HepG2 (cell line): ENCODE data around the gene PDSS2. TPM values are rescaled to one million over a fixed set of nuclear protein-coding genes. Genes with fewer than 3 reads are reported as not detected.

Experiments
- ATAC-seq: fragments of 200-7000 bp; cut with Tn5 transposase; 3 replicates; pipeline ENCODE4 v1.9.1; 2020; ENCODE audit warnings: mild to moderate bottlenecking, moderate library complexity
- BruUV-seq: library from RNA; stranded (reverse); fragments of 400-500 nt; replicated peaks from 2 replicates; lab custom pipeline; 2021; lab: Mats Ljungman, UMichigan
- CTCF ChIA-PET: fragments of 300-600 bp; formaldehyde crosslinking; extraction: SDS; loops from one replicate; lab custom pipeline; 2021; ENCODE audit warnings: low total read pairs, inconsistent platforms, low intra/inter-chr PET ratio; lab: Yijun Ruan, JAX
- POLR2A ChIA-PET: fragments of 350-600 bp; sonication (Branson Sonifier 250); formaldehyde crosslinking; loops from one replicate; lab custom pipeline; 2020; ENCODE audit warnings: antibody characterized with exemption, inconsistent platforms; lab: Yijun Ruan, JAX
- DNase-seq: peaks from one replicate; pipeline ENCODE4 v3.0.0-alpha.2; 2015; ENCODE audit warnings: low spot score
- FAIRE-seq: peaks from 3 replicates; lab custom pipeline; 2011; peaks lifted over from hg19 to GRCh38; lab: Jason Lieb, UNC
- H2AFZ ChIP-seq: one replicate; pipeline ENCODE4 v1.6.1; 2011; ENCODE audit warnings: low read length, inconsistent platforms
- H3K27ac ChIP-seq: fragments of 300-600 bp; 3 replicates; pipeline ENCODE4 v1.8.0; 2011; ENCODE audit warnings: mixed run types, mild to moderate bottlenecking, mixed read lengths, low read length, inconsistent platforms; ENCODE audit not compliant: insufficient read depth; ENCODE audit errors: extremely low read length
- H3K27me3 ChIP-seq, 2 experiments: fragments of 200-600 bp in 1 of 2; 2 replicates in 1 of 2; 3 replicates in 1 of 2; pipeline versions ENCODE4 v1.6.0 to v1.8.0; 2011; ENCODE audit warnings: low read length in 2 of 2, mild to moderate bottlenecking in 2 of 2, moderate library complexity in 2 of 2, inconsistent platforms in 1 of 2; ENCODE audit not compliant: insufficient read depth in 2 of 2, control insufficient read depth in 1 of 2
- H3K36me3 ChIP-seq, 2 experiments: fragments of 200-600 bp in 1 of 2; replicated peaks in 1 of 2; 2 replicates in 1 of 2; 3 replicates in 1 of 2; pipeline versions ENCODE4 v1.5.1 to v1.8.0; 2011; ENCODE audit warnings: low read length in 2 of 2, inconsistent platforms in 1 of 2; ENCODE audit not compliant: insufficient read depth in 2 of 2, control insufficient read depth in 1 of 2
- H3K4me1 ChIP-seq: 2 replicates; pipeline ENCODE4 v1.5.1; 2012; ENCODE audit warnings: low read length, inconsistent platforms; ENCODE audit not compliant: insufficient read depth
- H3K4me2 ChIP-seq: 2 replicates; pipeline ENCODE4 v1.6.0; 2011; ENCODE audit warnings: low read depth, low read length, inconsistent platforms
- H3K4me3 ChIP-seq, 3 experiments: fragments of 200-600 bp in 1 of 3; sonication (generic), shearing (Covaris generic) in 1 of 3; replicated peaks in 1 of 3; 2 replicates each; pipeline ENCODE4 v1.5.1; 2011 to 2016; ENCODE audit warnings: low read length in 3 of 3, inconsistent platforms in 2 of 3, low read depth in 2 of 3, mild to moderate bottlenecking in 2 of 3, control low read depth in 1 of 3, mixed read lengths in 1 of 3; ENCODE audit not compliant: insufficient read depth in 1 of 3
- H3K79me2 ChIP-seq: one replicate; pipeline ENCODE4 v1.6.1; 2011; ENCODE audit warnings: low read length, inconsistent platforms; ENCODE audit not compliant: insufficient read depth
- H3K9ac ChIP-seq: 2 replicates; pipeline ENCODE4 v1.6.0; 2011; ENCODE audit warnings: mild to moderate bottlenecking, low read depth, low read length, inconsistent platforms; ENCODE audit not compliant: insufficient read depth
- H3K9me3 ChIP-seq: 2 replicates; pipeline ENCODE4 v1.5.1; 2012; ENCODE audit warnings: mild to moderate bottlenecking, low read length
- H4K20me1 ChIP-seq: 2 replicates; pipeline ENCODE4 v1.6.0; 2011; ENCODE audit warnings: inconsistent platforms, mild to moderate bottlenecking, low read length, moderate library complexity; ENCODE audit not compliant: insufficient read depth
- ARID5B ChIP-seq: IDR thresholded peaks from 2 replicates; pipeline ENCODE4 v1.4.0; 2020; ENCODE audit warnings: mild to moderate bottlenecking, missing genetic modification reagents
- HNRNPUL1 ChIP-seq: fragments of 200-400 bp; formaldehyde crosslinking; IDR thresholded peaks from 2 replicates; pipeline ENCODE4 v1.6.1; 2017; ENCODE audit warnings: low read depth, mild to moderate bottlenecking, low read length, moderate library complexity
- MEF2D ChIP-seq: sonication (generic); formaldehyde crosslinking; IDR thresholded peaks from 2 replicates; pipeline ENCODE4 v1.5.1; 2020; ENCODE audit warnings: mild to moderate bottlenecking, missing genetic modification reagents
- MLLT10 ChIP-seq: sonication (generic); formaldehyde crosslinking; IDR thresholded peaks from 2 replicates; pipeline ENCODE4 v1.4.0; 2020; ENCODE audit warnings: missing genetic modification reagents
- NBN ChIP-seq: fragments of 450-650 bp; conservative IDR thresholded peaks from 2 replicates; pipeline ENCODE4 v1.6.1; 2017
- NCOR1 ChIP-seq: fragments of 200-600 bp; sonication (generic); IDR thresholded peaks from 2 replicates; pipeline ENCODE4 v1.7.0; 2017; ENCODE audit warnings: antibody characterized with exemption, low read length, borderline replicate concordance
- RFXANK ChIP-seq: IDR thresholded peaks from 2 replicates; pipeline ENCODE4 v1.6.1; 2016
- STAT6 ChIP-seq: sonication (generic); formaldehyde crosslinking; IDR thresholded peaks from 2 replicates; pipeline ENCODE4 v1.4.0; 2020; ENCODE audit warnings: missing genetic modification reagents, mild to moderate bottlenecking, borderline replicate concordance
- THAP8 ChIP-seq: sonication (generic); formaldehyde crosslinking; IDR thresholded peaks from 2 replicates; pipeline ENCODE4 v1.5.1; 2020; ENCODE audit warnings: missing genetic modification reagents, mild to moderate bottlenecking, borderline replicate concordance
- ZBTB8A ChIP-seq: sonication (generic); formaldehyde crosslinking; IDR thresholded peaks from 2 replicates; pipeline ENCODE4 v1.4.0; 2020; ENCODE audit warnings: mild to moderate bottlenecking, low read depth, missing genetic modification reagents, borderline replicate concordance
- ZFX ChIP-seq: sonication (generic); formaldehyde crosslinking; IDR thresholded peaks from 2 replicates; pipeline ENCODE4 v1.4.0; 2020; ENCODE audit warnings: mild to moderate bottlenecking, low read depth, missing genetic modification reagents, moderate library complexity
- ZNF446 ChIP-seq: sonication (generic); formaldehyde crosslinking; IDR thresholded peaks from 2 replicates; pipeline ENCODE4 v1.5.0; 2020; ENCODE audit warnings: mild to moderate bottlenecking, missing genetic modification reagents
- ZNF547 ChIP-seq: sonication (generic); formaldehyde crosslinking; IDR thresholded peaks from 2 replicates; pipeline ENCODE4 v1.5.1; 2020; ENCODE audit warnings: mild to moderate bottlenecking, missing genetic modification reagents
- ZNF629 ChIP-seq: sonication (generic); formaldehyde crosslinking; conservative IDR thresholded peaks from 2 replicates; pipeline ENCODE4 v1.5.0; 2020; ENCODE audit warnings: missing genetic modification reagents
- ZNF672 ChIP-seq: sonication (generic); formaldehyde crosslinking; IDR thresholded peaks from 2 replicates; pipeline ENCODE4 v1.8.1; 2022; ENCODE audit warnings: missing genetic modification reagents
- ZZZ3 ChIP-seq: sonication (generic); formaldehyde crosslinking; IDR thresholded peaks from 2 replicates; pipeline ENCODE4 v1.4.0; 2020; ENCODE audit warnings: missing genetic modification reagents, mild to moderate bottlenecking, borderline replicate concordance
- WGBS: methylation state at CpG from one replicate; pipeline ENCODE4 v1.1.6; 2017; ENCODE audit warnings: low lambda C conversion rate; 5-methylcytosine and 5-hydroxymethylcytosine counted together
- in situ Hi-C: cut with HindIII; loops from 2 replicates; pipeline ENCODE4 v1.10.0; 2017; ENCODE audit warnings: low pct_unique_long_range_greater_than_20kb; ENCODE audit not compliant: extremely low pct_ligation_motif_present
- intact Hi-C: fragments of 100-400 bp; cut with micrococcal nuclease; formaldehyde crosslinking; loops from one replicate; pipeline ENCODE4 v1.10.0; 2022; ENCODE audit not compliant: unreplicated experiment
- polyA plus RNA-seq, 8 experiments: library from polyadenylated mRNA; depleted of rRNA in 3 of 8; stranded (reverse) in 7 of 8; unstranded in 1 of 8; fragments of >200 nt; fragmentation: Illumina TruSeq in 4 of 8; extraction: Trizol in 4 of 8; gene quantifications; 2 replicates each; pipeline versions ENCODE4 v1.2.1 to v1.2.3, GENCODE V29; 2011 to 2016; ENCODE audit warnings: low read depth in 4 of 8, missing spikeins in 1 of 8, mixed read lengths in 1 of 8; ENCODE audit not compliant: insufficient read depth in 1 of 8
- total RNA-seq, 5 experiments: library from RNA; depleted of rRNA; stranded (reverse); fragments of >200 nt; fragmentation: Illumina TruSeq; extraction: Trizol; gene quantifications; 2 replicates each; pipeline ENCODE4 v1.2.3, GENCODE V29; 2016; ENCODE audit warnings: low read depth in 1 of 5

PDSS2 gene
- total and polyA plus RNA-seq, 2 of the 13 experiments (the other 11 are each of a cell fraction or from before 2014, with no cell fraction given), result 16.2 to 17.0 TPM

- Histone ChIP-seq H3K9ac (peak overlapping the region; percentile 36), H3K27me3 (no peaks in the 10 kb centered on the region), H3K79me2 (no peaks in the 10 kb centered on the region), H3K4me3 (peak overlapping the region; percentile 16 to 34 (median 30); a peak in 2 of 6 replicates), H3K4me1 (peaks cover 44% of the 10 kb centered on the region), H2AFZ (peak overlapping the region; percentile 74), H3K9me3 (no peaks in the 10 kb centered on the region), H4K20me1 (no peaks in the 10 kb centered on the region), H3K36me3 (no peaks in the 10 kb centered on the region), H3K4me2 (peak overlapping the region; percentile 64), H3K27ac (peak overlapping the region; percentile 59)
- ChIA-PET POLR2A (interaction anchor here (1.0 to 1.6 kb wide), 2 partner anchors 11 to 37 kb away, joined by 3 to 5 read pairs; partner anchors contain the start of gene BEND3), CTCF (no interaction called here)
- in situ Hi-C loops (no loop called here), intact Hi-C loops (no loop called here)
- BruUV-seq, result TSS peak; percentile 70
- 4% methylated on average over 8 of the region's 8 CpGs for WGBS
- peak; percentile 98 for FAIRE-seq
- ATAC-seq, result peak; percentile 99
- peak; percentile 87 for DNase-seq
- TF ChIP-seq NBN, result no peak
- TF ChIP-seq MLLT10 (CRISPR knock-in tag), result no peak
- TF ChIP-seq ZFX, result peak; percentile 41; the same call in 1 of the 2 replicates
- peak; percentile 8; the same call in 1 of the 2 replicates for TF ChIP-seq ARID5B
- TF ChIP-seq HNRNPUL1, result peak; percentile 92
- peak; percentile 80 for TF ChIP-seq ZNF629
- no peak for TF ChIP-seq RFXANK
- TF ChIP-seq ZNF446 (CRISPR knock-in tag), result no peak
- TF ChIP-seq ZNF547 (CRISPR knock-in tag), result no peak
- TF ChIP-seq NCOR1, result peak; percentile 54; the same call in 1 of the 2 replicates
- TF ChIP-seq ZNF672, result no peak
- TF ChIP-seq THAP8 (CRISPR knock-in tag), result no peak
- no peak for TF ChIP-seq ZBTB8A (CRISPR knock-in tag)
- no peak for TF ChIP-seq ZZZ3
- TF ChIP-seq STAT6 (CRISPR knock-in tag), result no peak
- no peak for TF ChIP-seq MEF2D (CRISPR knock-in tag)
Measured at GRCh38 chr6:107152638-107153430, 306.5 kb downstream of the PDSS2 start.
